ENCODE measurements around the gene TP53INP2. TPM values are rescaled to one million over a fixed set of nuclear protein-coding genes. Genes with fewer than 3 reads are reported as not detected.

TP53INP2 gene
- total and polyA plus RNA-seq, 2 of the 13 experiments (the other 11 are each of a cell fraction or from before 2014, with no cell fraction given) = 5.2 to 18.8 TPM

DNA sequence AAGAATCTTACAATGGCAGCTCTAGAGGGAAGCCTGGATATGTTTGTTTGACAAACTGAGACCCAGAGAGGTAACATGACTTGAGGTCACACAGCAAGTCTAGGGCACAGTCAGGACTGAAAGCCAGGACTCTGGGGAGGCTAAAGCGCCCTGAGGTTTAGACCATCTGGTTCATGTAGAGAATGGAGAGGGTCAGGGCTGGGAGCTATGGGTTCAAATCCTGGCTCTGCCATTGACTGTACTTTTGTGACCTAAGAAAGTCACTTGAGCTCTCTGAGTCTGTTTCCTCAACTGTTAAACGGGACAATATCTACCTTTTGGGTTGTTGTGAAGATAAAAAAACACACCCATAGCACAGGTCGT, 1.1 kb upstream of the TP53INP2 start (continued):
- no peak for TF ChIP-seq ZNF761 (CRISPR knock-in tag; conservative IDR thresholded peaks at IDR 0.05)
- TF ChIP-seq PLRG1 (conservative IDR thresholded peaks at IDR 0.05) = no peak
- TF ChIP-seq, protein P1, sequence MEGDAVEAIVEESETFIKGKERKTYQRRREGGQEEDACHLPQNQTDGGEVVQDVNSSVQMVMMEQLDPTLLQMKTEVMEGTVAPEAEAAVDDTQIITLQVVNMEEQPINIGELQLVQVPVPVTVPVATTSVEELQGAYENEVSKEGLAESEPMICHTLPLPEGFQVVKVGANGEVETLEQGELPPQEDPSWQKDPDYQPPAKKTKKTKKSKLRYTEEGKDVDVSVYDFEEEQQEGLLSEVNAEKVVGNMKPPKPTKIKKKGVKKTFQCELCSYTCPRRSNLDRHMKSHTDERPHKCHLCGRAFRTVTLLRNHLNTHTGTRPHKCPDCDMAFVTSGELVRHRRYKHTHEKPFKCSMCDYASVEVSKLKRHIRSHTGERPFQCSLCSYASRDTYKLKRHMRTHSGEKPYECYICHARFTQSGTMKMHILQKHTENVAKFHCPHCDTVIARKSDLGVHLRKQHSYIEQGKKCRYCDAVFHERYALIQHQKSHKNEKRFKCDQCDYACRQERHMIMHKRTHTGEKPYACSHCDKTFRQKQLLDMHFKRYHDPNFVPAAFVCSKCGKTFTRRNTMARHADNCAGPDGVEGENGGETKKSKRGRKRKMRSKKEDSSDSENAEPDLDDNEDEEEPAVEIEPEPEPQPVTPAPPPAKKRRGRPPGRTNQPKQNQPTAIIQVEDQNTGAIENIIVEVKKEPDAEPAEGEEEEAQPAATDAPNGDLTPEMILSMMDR (CRISPR knock-in tag; IDR thresholded peaks at IDR 0.05) = no peak
- TF ChIP-seq, protein P2, sequence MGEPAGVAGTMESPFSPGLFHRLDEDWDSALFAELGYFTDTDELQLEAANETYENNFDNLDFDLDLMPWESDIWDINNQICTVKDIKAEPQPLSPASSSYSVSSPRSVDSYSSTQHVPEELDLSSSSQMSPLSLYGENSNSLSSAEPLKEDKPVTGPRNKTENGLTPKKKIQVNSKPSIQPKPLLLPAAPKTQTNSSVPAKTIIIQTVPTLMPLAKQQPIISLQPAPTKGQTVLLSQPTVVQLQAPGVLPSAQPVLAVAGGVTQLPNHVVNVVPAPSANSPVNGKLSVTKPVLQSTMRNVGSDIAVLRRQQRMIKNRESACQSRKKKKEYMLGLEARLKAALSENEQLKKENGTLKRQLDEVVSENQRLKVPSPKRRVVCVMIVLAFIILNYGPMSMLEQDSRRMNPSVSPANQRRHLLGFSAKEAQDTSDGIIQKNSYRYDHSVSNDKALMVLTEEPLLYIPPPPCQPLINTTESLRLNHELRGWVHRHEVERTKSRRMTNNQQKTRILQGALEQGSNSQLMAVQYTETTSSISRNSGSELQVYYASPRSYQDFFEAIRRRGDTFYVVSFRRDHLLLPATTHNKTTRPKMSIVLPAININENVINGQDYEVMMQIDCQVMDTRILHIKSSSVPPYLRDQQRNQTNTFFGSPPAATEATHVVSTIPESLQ (CRISPR knock-in tag; conservative IDR thresholded peaks at IDR 0.05) = no peak
- TF ChIP-seq KDM5B (CRISPR knock-in tag; IDR thresholded peaks at IDR 0.05; ENCODE audit: borderline replicate concordance) = peak; percentile 36
- TF ChIP-seq, protein P3, sequence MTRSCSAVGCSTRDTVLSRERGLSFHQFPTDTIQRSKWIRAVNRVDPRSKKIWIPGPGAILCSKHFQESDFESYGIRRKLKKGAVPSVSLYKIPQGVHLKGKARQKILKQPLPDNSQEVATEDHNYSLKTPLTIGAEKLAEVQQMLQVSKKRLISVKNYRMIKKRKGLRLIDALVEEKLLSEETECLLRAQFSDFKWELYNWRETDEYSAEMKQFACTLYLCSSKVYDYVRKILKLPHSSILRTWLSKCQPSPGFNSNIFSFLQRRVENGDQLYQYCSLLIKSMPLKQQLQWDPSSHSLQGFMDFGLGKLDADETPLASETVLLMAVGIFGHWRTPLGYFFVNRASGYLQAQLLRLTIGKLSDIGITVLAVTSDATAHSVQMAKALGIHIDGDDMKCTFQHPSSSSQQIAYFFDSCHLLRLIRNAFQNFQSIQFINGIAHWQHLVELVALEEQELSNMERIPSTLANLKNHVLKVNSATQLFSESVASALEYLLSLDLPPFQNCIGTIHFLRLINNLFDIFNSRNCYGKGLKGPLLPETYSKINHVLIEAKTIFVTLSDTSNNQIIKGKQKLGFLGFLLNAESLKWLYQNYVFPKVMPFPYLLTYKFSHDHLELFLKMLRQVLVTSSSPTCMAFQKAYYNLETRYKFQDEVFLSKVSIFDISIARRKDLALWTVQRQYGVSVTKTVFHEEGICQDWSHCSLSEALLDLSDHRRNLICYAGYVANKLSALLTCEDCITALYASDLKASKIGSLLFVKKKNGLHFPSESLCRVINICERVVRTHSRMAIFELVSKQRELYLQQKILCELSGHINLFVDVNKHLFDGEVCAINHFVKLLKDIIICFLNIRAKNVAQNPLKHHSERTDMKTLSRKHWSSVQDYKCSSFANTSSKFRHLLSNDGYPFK (CRISPR knock-in tag; IDR thresholded peaks at IDR 0.05; ENCODE audit: borderline replicate concordance) = 0 out of 2 replicates have a peak, but pooled peaks have one; percentile 10
- TF ChIP-seq SMAD1 (CRISPR knock-in tag; IDR thresholded peaks at IDR 0.05; ENCODE audit: borderline replicate concordance, low read depth) = no peak
- TF ChIP-seq, protein P4, sequence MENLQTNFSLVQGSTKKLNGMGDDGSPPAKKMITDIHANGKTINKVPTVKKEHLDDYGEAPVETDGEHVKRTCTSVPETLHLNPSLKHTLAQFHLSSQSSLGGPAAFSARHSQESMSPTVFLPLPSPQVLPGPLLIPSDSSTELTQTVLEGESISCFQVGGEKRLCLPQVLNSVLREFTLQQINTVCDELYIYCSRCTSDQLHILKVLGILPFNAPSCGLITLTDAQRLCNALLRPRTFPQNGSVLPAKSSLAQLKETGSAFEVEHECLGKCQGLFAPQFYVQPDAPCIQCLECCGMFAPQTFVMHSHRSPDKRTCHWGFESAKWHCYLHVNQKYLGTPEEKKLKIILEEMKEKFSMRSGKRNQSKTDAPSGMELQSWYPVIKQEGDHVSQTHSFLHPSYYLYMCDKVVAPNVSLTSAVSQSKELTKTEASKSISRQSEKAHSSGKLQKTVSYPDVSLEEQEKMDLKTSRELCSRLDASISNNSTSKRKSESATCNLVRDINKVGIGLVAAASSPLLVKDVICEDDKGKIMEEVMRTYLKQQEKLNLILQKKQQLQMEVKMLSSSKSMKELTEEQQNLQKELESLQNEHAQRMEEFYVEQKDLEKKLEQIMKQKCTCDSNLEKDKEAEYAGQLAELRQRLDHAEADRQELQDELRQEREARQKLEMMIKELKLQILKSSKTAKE (CRISPR knock-in tag; IDR thresholded peaks at IDR 0.05; ENCODE audit: borderline replicate concordance) = no peak
- TF ChIP-seq ELF3 (CRISPR knock-in tag; IDR thresholded peaks at IDR 0.05) = no peak
- TF ChIP-seq, protein P5, sequence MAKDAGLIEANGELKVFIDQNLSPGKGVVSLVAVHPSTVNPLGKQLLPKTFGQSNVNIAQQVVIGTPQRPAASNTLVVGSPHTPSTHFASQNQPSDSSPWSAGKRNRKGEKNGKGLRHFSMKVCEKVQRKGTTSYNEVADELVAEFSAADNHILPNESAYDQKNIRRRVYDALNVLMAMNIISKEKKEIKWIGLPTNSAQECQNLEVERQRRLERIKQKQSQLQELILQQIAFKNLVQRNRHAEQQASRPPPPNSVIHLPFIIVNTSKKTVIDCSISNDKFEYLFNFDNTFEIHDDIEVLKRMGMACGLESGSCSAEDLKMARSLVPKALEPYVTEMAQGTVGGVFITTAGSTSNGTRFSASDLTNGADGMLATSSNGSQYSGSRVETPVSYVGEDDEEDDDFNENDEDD (CRISPR knock-in tag; IDR thresholded peaks at IDR 0.05; ENCODE audit: borderline replicate concordance) = no peak
- TF ChIP-seq MEIS2 (CRISPR knock-in tag; IDR thresholded peaks at IDR 0.05) = no peak
- no peak for TF ChIP-seq CENPX (CRISPR knock-in tag; IDR thresholded peaks at IDR 0.05)
- no peak for TF ChIP-seq MEF2D (CRISPR knock-in tag; IDR thresholded peaks at IDR 0.05)
- TF ChIP-seq MTA3 (CRISPR knock-in tag; IDR thresholded peaks at IDR 0.05) = no peak
- TF ChIP-seq CENPT (CRISPR knock-in tag; IDR thresholded peaks at IDR 0.05; ENCODE audit: low read depth) = 0 out of 2 replicates have a peak, but pooled peaks have one; percentile 58
- TF ChIP-seq NR2C2 (CRISPR knock-in tag; IDR thresholded peaks at IDR 0.05; ENCODE audit: borderline replicate concordance) = no peak
- TF ChIP-seq ZNF326 (CRISPR knock-in tag; IDR thresholded peaks at IDR 0.05; ENCODE audit: borderline replicate concordance) = no peak
- TF ChIP-seq MXD3 (CRISPR knock-in tag; IDR thresholded peaks at IDR 0.05) = no peak
- no peak for TF ChIP-seq TP53 (CRISPR knock-in tag; conservative IDR thresholded peaks at IDR 0.05)
- TF ChIP-seq WIZ (CRISPR knock-in tag; IDR thresholded peaks at IDR 0.05) = no peak
